Duodenal mucosa (tissue), 2 donors: Measurements from ENCODE around the gene MIGA1.
A peak's percentile ranks its signal among the peaks of the same experiment; 100 is the strongest.
"Not testable (repeated sequence)": the region's sequence is repeated elsewhere in the genome, so short reads cannot be mapped to it uniquely, and the experiment has no call there.

Source experiments
- H3K27ac ChIP-seq: one replicate; pipeline ENCODE4 v1.7.0; 2013; ENCODE audit warnings: low read depth, low read length
- H3K27me3 ChIP-seq, 2 donors: one replicate each; pipeline ENCODE4 v1.7.0; 2013; ENCODE audit warnings: low read length in 2 of 2, control low read depth in 1 of 2; ENCODE audit not compliant: insufficient read depth in 2 of 2, control insufficient read depth in 1 of 2
- H3K36me3 ChIP-seq, 2 donors: one replicate each; pipeline ENCODE4 v1.7.0; 2013; ENCODE audit warnings: low read length in 2 of 2, control low read depth in 1 of 2; ENCODE audit not compliant: insufficient read depth in 2 of 2, control insufficient read depth in 1 of 2
- H3K4me1 ChIP-seq, 2 donors: one replicate each; pipeline ENCODE4 v1.7.0; 2013; ENCODE audit warnings: low read length in 2 of 2, control low read depth in 1 of 2; ENCODE audit not compliant: insufficient read depth in 2 of 2, control insufficient read depth in 1 of 2
- H3K4me3 ChIP-seq, 2 donors: one replicate each; pipeline ENCODE4 v1.7.0; 2013; ENCODE audit warnings: low read length in 2 of 2, low read depth in 1 of 2
- H3K9ac ChIP-seq, 2 donors: one replicate each; pipeline ENCODE4 v1.7.0; 2013; ENCODE audit warnings: low read length in 2 of 2, low read depth in 1 of 2
- H3K9me3 ChIP-seq, 2 donors: one replicate each; pipeline ENCODE4 v1.7.0; 2013; ENCODE audit warnings: low read length in 2 of 2, control low read depth in 1 of 2; ENCODE audit not compliant: control insufficient read depth in 1 of 2

The MIGA1 gene

DNA sequence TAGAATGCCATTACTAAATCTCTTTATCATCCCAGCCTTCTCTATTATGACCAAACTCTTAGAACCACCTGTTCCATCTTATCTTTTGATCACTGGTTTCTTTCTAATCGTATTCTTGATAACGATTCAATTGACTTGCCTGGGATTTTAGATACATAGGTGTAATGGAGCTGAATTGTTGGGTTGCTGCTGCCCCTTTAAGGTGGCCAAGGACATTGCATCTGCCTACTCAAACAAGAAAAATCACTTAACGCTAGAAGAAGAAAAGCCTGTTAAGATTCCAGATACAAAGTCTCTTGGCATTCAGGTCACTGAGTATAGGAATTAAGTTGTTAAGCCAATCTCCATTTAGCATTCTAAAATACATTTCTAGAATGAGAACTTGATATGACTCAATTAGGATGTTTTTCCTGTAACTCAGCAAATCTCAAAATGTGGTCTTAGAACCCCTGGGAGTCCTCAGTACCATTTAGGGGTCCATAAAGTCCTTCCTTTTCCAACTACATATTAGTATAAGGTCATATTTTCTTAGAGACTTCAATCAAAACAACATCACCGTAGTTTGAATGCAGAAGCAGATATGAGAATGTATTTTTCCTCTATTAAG, 121.3 kb downstream of the MIGA1 start:
- H3K9me3 ChIP-seq, result no peaks in the 10 kb centered on the region
- H3K4me1 ChIP-seq, result no peaks in the 10 kb centered on the region
- H3K9ac ChIP-seq, result no peak overlapping the region
- H3K4me3 ChIP-seq, result no peak overlapping the region
- H3K27me3 ChIP-seq, result no peaks in the 10 kb centered on the region
- H3K27ac ChIP-seq, result no peak overlapping the region
- no peaks in the 10 kb centered on the region for H3K36me3 ChIP-seq

DNA sequence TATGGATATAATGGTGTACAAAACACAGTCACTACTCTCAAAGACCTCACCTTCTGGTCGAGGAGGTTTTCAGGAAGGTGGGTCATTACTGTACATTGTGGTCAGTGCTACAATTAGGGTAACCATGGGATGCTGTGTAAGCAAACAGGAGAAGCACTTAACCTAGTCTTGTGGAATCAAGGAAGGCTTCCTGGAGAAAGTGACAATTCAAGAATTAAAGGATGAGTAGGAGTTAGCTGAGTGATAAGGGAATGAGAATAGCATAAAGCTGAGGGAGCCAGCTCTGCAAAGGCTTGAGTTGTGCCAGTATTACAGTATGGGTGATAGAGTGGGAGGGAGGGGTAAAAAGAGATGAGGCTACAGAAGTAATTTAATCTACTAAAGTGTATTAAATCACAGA, 126.2 kb downstream of the MIGA1 start:
- Histone ChIP-seq H3K4me1 (no peaks in the 10 kb centered on the region), H3K9ac (no peak overlapping the region), H3K27ac (no peak overlapping the region), H3K4me3 (no peak overlapping the region), H3K27me3 (no peaks in the 10 kb centered on the region), H3K36me3 (no peaks in the 10 kb centered on the region), H3K9me3 (no peaks in the 10 kb centered on the region)

- Histone ChIP-seq H3K4me3 (no peak overlapping the region), H3K4me1 (no peaks in the 10 kb centered on the region), H3K27me3 (no peaks in the 10 kb centered on the region), H3K27ac (no peak overlapping the region), H3K36me3 (no peaks in the 10 kb centered on the region), H3K9ac (no peak overlapping the region), H3K9me3 (no peaks in the 10 kb centered on the region)
These were observed 126.6 kb downstream of the MIGA1 start for GRCh38 chr1:77906019-77906545.

- H3K4me3 ChIP-seq, result no peak overlapping the region
- H3K36me3 ChIP-seq, result no peaks in the 10 kb centered on the region
- H3K27me3 ChIP-seq, result no peaks in the 10 kb centered on the region
- H3K4me1 ChIP-seq, result no peaks in the 10 kb centered on the region
- no peak overlapping the region for H3K9ac ChIP-seq
- no peak overlapping the region for H3K27ac ChIP-seq
- H3K9me3 ChIP-seq, result no peaks in the 10 kb centered on the region
These were observed 127.2 kb downstream of the MIGA1 start for GRCh38 chr1:77906624-77907023.

- H3K9me3 ChIP-seq, result no peaks in the 10 kb centered on the region
- no peak overlapping the region for H3K4me3 ChIP-seq
- H3K27me3 ChIP-seq, result no peaks in the 10 kb centered on the region
- H3K27ac ChIP-seq, result no peak overlapping the region
- H3K36me3 ChIP-seq, result no peaks in the 10 kb centered on the region
- no peaks in the 10 kb centered on the region for H3K4me1 ChIP-seq
- H3K9ac ChIP-seq, result no peak overlapping the region
These were observed 130.7 kb downstream of the MIGA1 start for GRCh38 chr1:77910116-77910515.

- not testable (repeated sequence) for H3K4me3 ChIP-seq, H3K9me3 ChIP-seq, H3K27me3 ChIP-seq, H3K27ac ChIP-seq, H3K9ac ChIP-seq, H3K4me1 ChIP-seq, H3K36me3 ChIP-seq
These were observed 139.5 kb downstream of the MIGA1 start for GRCh38 chr1:77918918-77919317.

DNA sequence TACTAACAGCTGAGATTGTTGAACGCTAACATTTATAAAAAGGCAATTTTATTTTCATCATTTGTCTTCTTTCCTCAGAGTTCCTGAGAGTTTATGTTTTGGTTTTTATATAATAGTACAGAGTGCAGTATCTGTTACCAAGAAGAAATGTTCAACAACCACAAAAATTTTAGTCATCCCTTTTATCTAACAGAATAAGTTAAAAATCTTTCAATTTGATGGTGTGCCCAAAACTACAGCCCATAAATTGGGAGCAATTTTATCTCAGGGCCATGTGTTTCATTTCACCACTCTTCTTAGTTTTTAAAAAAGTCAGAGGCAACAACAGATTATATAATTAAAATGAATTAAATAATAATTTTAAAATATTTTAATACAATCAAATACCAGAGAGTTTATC, 146.1 kb downstream of the MIGA1 start:
- no peak overlapping the region for H3K9ac ChIP-seq
- H3K36me3 ChIP-seq, result no peaks in the 10 kb centered on the region
- no peaks in the 10 kb centered on the region for H3K9me3 ChIP-seq
- H3K4me1 ChIP-seq, result no peaks in the 10 kb centered on the region
- no peak overlapping the region for H3K4me3 ChIP-seq
- no peaks in the 10 kb centered on the region for H3K27me3 ChIP-seq
- no peak overlapping the region for H3K27ac ChIP-seq

- H3K27ac ChIP-seq, result no peak overlapping the region
- H3K36me3 ChIP-seq, result no peaks in the 10 kb centered on the region
- no peak overlapping the region for H3K4me3 ChIP-seq
- no peak overlapping the region for H3K9ac ChIP-seq
- H3K4me1 ChIP-seq, result no peaks in the 10 kb centered on the region
- H3K9me3 ChIP-seq, result no peaks in the 10 kb centered on the region
- H3K27me3 ChIP-seq, result no peaks in the 10 kb centered on the region
These were observed 146.5 kb downstream of the MIGA1 start for GRCh38 chr1:77925956-77926355.

DNA sequence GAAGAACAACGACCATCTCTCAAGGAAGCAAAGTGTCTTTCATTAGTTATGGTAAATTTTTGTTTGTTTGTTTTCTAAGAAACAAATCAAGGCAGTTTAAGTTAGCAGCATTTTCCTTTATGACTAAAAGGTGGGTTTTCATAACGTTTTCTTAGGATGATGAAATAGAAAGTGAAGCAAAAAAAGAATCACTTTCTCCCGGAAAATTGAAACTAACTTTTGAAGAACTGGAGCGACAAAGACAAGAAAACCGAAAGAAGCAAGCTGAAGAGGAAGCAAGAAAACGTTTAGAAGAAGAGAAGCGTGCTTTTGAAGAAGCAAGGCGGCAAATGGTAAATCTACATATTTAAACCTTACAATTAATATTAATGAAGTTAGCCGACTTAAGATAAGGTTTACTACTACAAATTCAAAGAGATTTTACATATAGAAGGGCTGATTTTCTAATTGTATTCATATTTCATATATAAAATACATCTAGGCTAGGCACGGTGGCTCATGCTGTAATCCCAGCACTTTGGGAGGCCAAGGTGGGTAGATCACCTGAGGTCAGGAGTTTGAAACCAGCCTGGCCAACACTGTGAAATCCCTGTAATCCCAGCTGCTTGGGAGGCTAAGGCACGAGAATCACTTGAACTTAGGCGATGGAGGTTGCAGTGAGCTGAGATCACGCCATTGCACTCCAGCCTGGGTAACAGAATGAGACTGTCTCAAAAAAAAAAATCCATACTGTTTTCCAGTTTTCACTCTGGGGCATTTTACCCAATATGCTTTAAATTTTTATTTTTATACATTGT, 147.3 kb downstream of the MIGA1 start:
- Histone ChIP-seq H3K9me3 (no peaks in the 10 kb centered on the region), H3K27ac (no peak overlapping the region), H3K9ac (peak overlapping the region; percentile 18 to 43), H3K4me1 (no peaks in the 10 kb centered on the region), H3K27me3 (no peaks in the 10 kb centered on the region), H3K36me3 (no peaks in the 10 kb centered on the region), H3K4me3 (peak overlapping the region; percentile 43 to 66)

DNA sequence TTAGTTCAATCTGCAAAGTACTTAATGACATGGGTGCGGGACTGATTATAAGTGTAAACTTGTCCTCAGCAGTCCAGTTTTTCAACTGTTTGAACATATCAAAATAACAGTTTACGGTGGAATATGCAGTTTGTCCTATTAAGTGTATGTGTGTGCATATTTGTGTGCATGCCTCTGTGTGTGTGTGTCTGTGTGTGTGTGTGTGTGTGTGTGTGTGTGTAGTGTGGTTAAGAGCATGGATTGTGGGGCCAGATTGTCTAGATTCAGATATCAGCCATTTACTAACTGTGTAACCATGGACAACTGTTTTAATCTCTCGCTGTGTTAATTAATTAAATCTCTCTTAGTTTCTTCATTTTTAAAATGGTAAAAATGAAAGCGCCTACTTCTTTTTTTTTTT, 148.0 kb downstream of the MIGA1 start:
- no peak overlapping the region for H3K27ac ChIP-seq
- no peaks in the 10 kb centered on the region for H3K27me3 ChIP-seq
- peak overlapping the region in 1 of 2 donors; percentile 47 for H3K9ac ChIP-seq
- H3K9me3 ChIP-seq, result no peaks in the 10 kb centered on the region
- no peaks in the 10 kb centered on the region for H3K36me3 ChIP-seq
- H3K4me1 ChIP-seq, result no peaks in the 10 kb centered on the region
- H3K4me3 ChIP-seq, result peak overlapping the region in 1 of 2 donors; percentile 66
